Thoracic aorta (tissue), 2 donors: ENCODE results near the gene PHF12. TPM values are rescaled to one million over a fixed set of nuclear protein-coding genes. Genes with fewer than 3 reads are reported as not detected.
"Not testable (repeated sequence)": the region's sequence is repeated elsewhere in the genome, so short reads cannot be mapped to it uniquely, and the experiment has no call there.

ENCODE experiments used
- ATAC-seq: fragments of 150-250 bp; one replicate; pipeline ENCODE4 v1.8.0; 2017; ENCODE audit warnings: low read depth; ENCODE audit not compliant: insufficient number of reproducible peaks, low FRiP score
- DNase-seq: peaks from one replicate; pipeline ENCODE4 v3.0.0-alpha.2; 2020; ENCODE audit warnings: low spot score
- H3K27ac ChIP-seq, 2 donors: fragments of 200-600 bp; sonication (generic); 1 replicate in 1 of 2; 2 replicates in 1 of 2; pipeline ENCODE4 v1.5.1; 2016; ENCODE audit warnings: mild to moderate bottlenecking in 2 of 2, moderate library complexity in 2 of 2
- H3K27me3 ChIP-seq: fragments of 200-600 bp; sonication (generic); replicated peaks from 2 replicates; pipeline ENCODE4 v1.6.0; 2016; ENCODE audit warnings: mild to moderate bottlenecking; ENCODE audit not compliant: insufficient read depth
- H3K36me3 ChIP-seq: fragments of 200-600 bp; sonication (generic); one replicate; pipeline ENCODE4 v1.5.1; 2016
- H3K4me1 ChIP-seq, 2 donors: fragments of 200-600 bp; sonication (generic); 1 replicate in 1 of 2; 2 replicates in 1 of 2; pipeline versions ENCODE4 v1.5.1 to v1.6.0; 2016; ENCODE audit warnings: low read depth in 2 of 2, mild to moderate bottlenecking in 1 of 2; ENCODE audit not compliant: control insufficient read depth in 1 of 2
- H3K4me3 ChIP-seq: fragments of 200-600 bp; sonication (generic); 2 replicates; pipeline ENCODE4 v1.5.1; 2016; ENCODE audit warnings: mild to moderate bottlenecking
- H3K9me3 ChIP-seq: fragments of 200-600 bp; sonication (generic); 2 replicates; pipeline ENCODE4 v1.5.1; 2016
- total RNA-seq, 2 donors: library from RNA; depleted of rRNA; stranded (reverse); fragments of >200 nt; gene quantifications; one replicate each; pipeline versions ENCODE4 v1.1.0 to v1.2.3, GENCODE V29; 2016
- TF ChIP-seq, protein P1 (sequence below): fragments of 200-600 bp; sonication (generic); IDR thresholded peaks from one replicate; pipeline ENCODE4 v1.5.1; 2019; ENCODE audit warnings: antibody characterized with exemption

Gene PHF12
- total RNA-seq, 2 donors from 2014 or later: 46.4 to 99.4 TPM

DNA sequence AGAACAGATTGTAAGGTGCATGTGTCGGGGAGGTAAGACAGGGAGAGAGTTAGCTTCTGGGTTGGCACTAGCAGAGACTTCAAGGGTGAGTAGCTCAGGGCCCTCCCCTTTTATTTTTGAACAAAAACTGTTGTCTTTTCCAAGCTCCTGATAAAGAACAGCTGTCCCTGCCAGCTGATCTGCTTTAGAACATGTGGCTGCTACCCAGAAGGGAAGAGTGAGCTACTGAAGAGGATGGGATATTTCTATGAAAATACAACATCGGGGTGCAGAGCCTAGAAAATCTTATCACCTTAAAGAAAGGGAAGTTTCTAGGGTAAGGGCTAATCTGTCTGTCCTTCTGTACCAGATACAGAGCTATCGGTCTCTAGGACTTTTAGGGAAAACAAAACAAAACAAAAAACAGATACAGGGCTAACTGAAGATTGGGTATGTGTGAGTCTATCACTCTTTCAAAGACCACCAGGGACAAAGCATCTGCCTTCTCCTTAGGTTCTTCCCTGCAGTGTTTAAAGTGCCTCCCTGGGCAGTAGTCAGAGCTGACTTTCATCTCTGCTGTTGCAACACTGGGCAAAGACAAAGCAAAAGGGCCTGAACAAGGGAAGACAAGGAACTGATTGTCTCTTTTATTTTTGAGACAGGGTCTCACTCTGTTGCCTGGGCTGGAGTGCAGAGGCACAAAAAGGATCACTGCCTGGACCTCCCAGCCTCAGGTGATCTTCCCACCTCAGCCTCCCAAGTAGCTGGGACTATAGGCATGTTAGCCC lies 43.4 kb downstream of the PHF12 start:
- no peak for ATAC-seq
- Histone ChIP-seq H3K27ac (peak overlapping the region; percentile 60 to 79), H3K27me3 (no peaks in the 10 kb centered on the region), H3K4me3 (no peak overlapping the region), H3K9me3 (no peaks in the 10 kb centered on the region), H3K4me1 (peaks cover 14 to 26% of the 10 kb centered on the region in 2 donors), H3K36me3 (peaks cover 51% of the 10 kb centered on the region)
- no peak for DNase-seq
- TF ChIP-seq, protein P1, sequence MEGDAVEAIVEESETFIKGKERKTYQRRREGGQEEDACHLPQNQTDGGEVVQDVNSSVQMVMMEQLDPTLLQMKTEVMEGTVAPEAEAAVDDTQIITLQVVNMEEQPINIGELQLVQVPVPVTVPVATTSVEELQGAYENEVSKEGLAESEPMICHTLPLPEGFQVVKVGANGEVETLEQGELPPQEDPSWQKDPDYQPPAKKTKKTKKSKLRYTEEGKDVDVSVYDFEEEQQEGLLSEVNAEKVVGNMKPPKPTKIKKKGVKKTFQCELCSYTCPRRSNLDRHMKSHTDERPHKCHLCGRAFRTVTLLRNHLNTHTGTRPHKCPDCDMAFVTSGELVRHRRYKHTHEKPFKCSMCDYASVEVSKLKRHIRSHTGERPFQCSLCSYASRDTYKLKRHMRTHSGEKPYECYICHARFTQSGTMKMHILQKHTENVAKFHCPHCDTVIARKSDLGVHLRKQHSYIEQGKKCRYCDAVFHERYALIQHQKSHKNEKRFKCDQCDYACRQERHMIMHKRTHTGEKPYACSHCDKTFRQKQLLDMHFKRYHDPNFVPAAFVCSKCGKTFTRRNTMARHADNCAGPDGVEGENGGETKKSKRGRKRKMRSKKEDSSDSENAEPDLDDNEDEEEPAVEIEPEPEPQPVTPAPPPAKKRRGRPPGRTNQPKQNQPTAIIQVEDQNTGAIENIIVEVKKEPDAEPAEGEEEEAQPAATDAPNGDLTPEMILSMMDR: no peak

DNA sequence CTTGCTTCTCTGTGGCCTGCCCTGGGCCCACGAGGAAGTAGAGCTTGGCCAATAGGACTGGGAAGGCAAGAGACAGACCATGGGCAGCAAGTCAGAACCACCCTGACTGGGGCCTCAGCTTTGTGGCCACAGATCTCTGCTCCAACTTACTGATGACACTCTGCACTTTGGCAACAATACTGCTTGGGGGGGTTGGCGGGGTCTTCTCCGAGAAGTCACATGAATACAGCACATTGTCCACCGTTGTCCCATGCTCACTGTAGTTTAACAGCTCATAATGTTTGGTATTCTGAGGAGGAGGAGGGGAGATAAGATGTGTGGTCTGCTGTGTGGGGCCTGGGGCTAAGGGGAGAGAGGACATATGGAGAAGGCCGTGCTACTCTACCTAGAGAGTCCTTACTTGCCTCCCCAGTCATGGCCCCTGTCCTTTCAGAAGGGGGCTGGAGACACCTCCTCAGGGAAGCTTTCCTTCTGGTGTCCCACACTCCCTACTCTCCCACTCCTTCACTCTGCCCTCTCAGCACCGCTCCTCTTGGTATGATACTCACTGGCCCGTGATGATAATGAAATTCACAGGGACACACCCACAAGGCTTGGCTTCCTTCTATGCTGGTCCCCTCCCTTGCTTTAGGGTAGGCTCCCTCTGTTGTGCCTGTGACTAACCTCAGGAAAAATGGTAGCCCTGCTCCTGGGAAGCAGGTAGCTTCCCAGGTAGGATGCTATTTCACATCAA lies 44.4 kb downstream of the PHF12 start:
- H3K36me3 ChIP-seq: peaks cover 41% of the 10 kb centered on the region
- H3K9me3 ChIP-seq: no peaks in the 10 kb centered on the region
- H3K27ac ChIP-seq: peak overlapping the region in 1 of 2 donors; percentile 24
- peaks cover 14 to 30% of the 10 kb centered on the region in 2 donors for H3K4me1 ChIP-seq
- DNase-seq (no peak), ATAC-seq (no peak)
- H3K4me3 ChIP-seq: no peak overlapping the region
- TF ChIP-seq, protein P1: no peak
- H3K27me3 ChIP-seq: no peaks in the 10 kb centered on the region

DNA sequence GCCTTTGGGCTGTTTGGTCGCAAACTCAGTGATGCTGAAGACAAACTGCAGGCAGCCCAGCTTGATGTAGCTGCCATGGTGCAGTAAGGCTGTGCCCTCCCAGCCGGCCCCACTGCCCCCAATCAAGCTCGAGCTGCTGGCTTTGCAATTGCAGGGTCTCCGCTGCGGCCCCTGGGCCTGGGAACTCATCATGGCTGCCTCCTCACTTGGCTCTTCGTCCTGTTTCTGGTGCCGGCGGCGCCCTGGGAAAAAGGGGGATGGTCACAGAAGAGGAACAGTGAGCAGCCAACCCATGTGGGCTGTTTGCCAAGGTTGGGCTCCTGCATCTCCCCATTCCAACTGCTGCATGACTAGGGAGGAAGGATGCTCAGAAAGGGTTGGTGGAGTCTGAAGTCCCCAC lies 45.0 kb downstream of the PHF12 start:
- no peaks in the 10 kb centered on the region for H3K27me3 ChIP-seq
- H3K36me3 ChIP-seq: peaks cover 35% of the 10 kb centered on the region
- no peak overlapping the region for H3K27ac ChIP-seq
- ATAC-seq (no peak), DNase-seq (no peak)
- peaks cover 14 to 34% of the 10 kb centered on the region in 2 donors for H3K4me1 ChIP-seq
- TF ChIP-seq, protein P1: no peak
- no peak overlapping the region for H3K4me3 ChIP-seq
- H3K9me3 ChIP-seq: no peaks in the 10 kb centered on the region

DNA sequence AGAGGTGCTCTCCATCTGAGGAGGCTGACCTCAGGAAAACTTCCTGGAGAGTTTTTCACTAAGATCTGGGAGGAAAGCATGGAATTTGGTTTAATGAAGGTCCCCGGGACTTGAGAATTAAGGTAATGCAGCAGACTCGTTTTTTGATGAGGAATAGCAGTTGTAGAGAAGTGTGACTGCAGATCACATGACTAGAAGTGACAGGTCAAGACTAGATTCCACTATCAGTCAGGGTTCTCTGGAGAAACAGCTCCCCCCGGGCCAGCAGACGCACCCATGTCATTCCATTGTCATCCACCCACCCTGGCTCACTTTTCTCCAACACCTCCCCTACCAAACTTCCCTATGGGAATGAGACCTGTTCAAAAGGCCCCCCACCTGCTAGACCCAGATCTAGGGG lies 46.5 kb downstream of the PHF12 start:
- peaks cover 14 to 34% of the 10 kb centered on the region in 2 donors for H3K4me1 ChIP-seq
- H3K27me3 ChIP-seq: no peaks in the 10 kb centered on the region
- no peaks in the 10 kb centered on the region for H3K9me3 ChIP-seq
- no peak overlapping the region for H3K4me3 ChIP-seq
- TF ChIP-seq, protein P1: no peak
- H3K27ac ChIP-seq: no peak overlapping the region
- H3K36me3 ChIP-seq: peaks cover 20% of the 10 kb centered on the region
- ATAC-seq (no peak), DNase-seq (no peak)

DNA sequence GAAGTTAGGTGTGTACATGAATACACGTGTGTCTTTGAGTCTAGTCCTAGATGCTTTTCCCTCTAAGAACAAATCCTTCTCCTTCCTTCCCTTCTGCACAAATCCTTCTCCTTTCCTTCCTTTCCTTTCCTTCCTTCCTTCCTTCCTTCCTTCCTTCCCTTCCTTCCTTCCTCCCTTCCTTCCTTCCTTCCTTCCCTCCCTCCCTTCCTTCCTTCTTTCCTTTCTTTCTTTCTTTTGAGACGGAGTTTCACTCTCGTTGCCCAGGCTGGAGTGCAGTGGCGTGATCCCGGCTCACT lies 47.8 kb downstream of the PHF12 start:
- not testable (repeated sequence) for H3K27ac ChIP-seq, H3K9me3 ChIP-seq, ATAC-seq, DNase-seq, H3K27me3 ChIP-seq
- H3K36me3 ChIP-seq: peaks cover 19% of the 10 kb centered on the region
- peak overlapping the region; percentile 90 for H3K4me3 ChIP-seq
- H3K4me1 ChIP-seq: peaks cover 8 to 28% of the 10 kb centered on the region in 2 donors
